Fibroblast of lung (primary cell): ENCODE results near the gene DBNDD1.

ENCODE experiments used
- EZH2 ChIP-seq: IDR thresholded peaks from 2 replicates; pipeline ENCODE4 v1.5.1; 2012; ENCODE audit warnings: low read length, control low read depth, mild to moderate bottlenecking; ENCODE audit errors: missing control alignments
- TF ChIP-seq, protein P1 (sequence below), 2 donors: IDR thresholded peaks in 1 of 2; conservative IDR thresholded peaks in 1 of 2; 1 replicate in 1 of 2; 2 replicates in 1 of 2; pipeline ENCODE4 v1.5.1; 2011 to 2012; ENCODE audit warnings: low read length in 2 of 2, control low read depth in 1 of 2, inconsistent platforms in 1 of 2, low read depth in 1 of 2, mild to moderate bottlenecking in 1 of 2

DNA sequence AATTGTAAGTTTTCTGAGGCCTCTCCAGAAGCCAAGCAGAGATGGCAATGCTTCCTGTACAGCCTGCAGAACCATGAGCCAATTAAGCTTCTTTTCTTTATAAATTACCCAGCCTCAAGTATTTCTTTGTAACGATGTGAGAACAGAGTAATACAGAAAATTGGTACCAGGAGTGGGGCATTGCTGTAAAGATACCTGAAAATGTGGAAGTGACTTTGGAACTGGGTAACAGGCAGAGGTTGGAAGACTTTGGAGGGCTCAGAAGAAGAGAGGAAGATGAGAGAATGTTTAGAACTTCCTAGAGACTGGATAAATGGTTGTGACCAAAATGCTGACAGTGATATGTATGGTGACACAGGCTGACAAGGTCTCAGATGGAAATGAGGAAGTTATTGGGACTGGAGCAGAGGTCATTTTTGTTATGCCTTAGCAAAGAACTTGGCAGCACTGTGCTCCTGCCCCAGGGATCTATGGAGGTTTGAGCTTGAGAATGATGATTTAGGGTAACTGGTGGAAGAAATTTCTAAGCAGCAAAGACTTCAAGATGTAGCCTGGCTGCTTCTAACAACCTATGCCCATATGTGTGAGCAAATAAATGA, 34.7 kb upstream of the DBNDD1 start:
- TF ChIP-seq, protein P1, sequence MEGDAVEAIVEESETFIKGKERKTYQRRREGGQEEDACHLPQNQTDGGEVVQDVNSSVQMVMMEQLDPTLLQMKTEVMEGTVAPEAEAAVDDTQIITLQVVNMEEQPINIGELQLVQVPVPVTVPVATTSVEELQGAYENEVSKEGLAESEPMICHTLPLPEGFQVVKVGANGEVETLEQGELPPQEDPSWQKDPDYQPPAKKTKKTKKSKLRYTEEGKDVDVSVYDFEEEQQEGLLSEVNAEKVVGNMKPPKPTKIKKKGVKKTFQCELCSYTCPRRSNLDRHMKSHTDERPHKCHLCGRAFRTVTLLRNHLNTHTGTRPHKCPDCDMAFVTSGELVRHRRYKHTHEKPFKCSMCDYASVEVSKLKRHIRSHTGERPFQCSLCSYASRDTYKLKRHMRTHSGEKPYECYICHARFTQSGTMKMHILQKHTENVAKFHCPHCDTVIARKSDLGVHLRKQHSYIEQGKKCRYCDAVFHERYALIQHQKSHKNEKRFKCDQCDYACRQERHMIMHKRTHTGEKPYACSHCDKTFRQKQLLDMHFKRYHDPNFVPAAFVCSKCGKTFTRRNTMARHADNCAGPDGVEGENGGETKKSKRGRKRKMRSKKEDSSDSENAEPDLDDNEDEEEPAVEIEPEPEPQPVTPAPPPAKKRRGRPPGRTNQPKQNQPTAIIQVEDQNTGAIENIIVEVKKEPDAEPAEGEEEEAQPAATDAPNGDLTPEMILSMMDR (conservative IDR thresholded peaks at IDR 0.05 in 1 of 2, IDR thresholded peaks at IDR 0.05 in 1 of 2; ENCODE audit: low read depth in 1 of 2, low read length in 2 of 2), result no peak
- TF ChIP-seq EZH2, result no peak
